ENCODE measurements around the gene AURKAIP1. TPM values are rescaled to one million over a fixed set of nuclear protein-coding genes. Genes with fewer than 3 reads are reported as not detected.

Gene AURKAIP1
- total and polyA plus RNA-seq, 2 of the 13 experiments (the other 11 are each of a cell fraction or from before 2014, with no cell fraction given), result 69.5 to 175 TPM

GRCh38 chr1:1334835-1335234 lies 40.2 kb downstream of the AURKAIP1 start (continued):
- TF ChIP-seq, protein P1, sequence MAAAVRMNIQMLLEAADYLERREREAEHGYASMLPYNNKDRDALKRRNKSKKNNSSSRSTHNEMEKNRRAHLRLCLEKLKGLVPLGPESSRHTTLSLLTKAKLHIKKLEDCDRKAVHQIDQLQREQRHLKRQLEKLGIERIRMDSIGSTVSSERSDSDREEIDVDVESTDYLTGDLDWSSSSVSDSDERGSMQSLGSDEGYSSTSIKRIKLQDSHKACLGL (CRISPR knock-in tag; IDR thresholded peaks at IDR 0.05), result peak; percentile 87
- no peak for TF ChIP-seq STAG1 (CRISPR knock-in tag; IDR thresholded peaks at IDR 0.05)
- TF ChIP-seq ZNF33B (CRISPR knock-in tag; IDR thresholded peaks at IDR 0.05), result no peak
- TF ChIP-seq ZNF564 (CRISPR knock-in tag; IDR thresholded peaks at IDR 0.05), result 0 out of 2 replicates have a peak, but pooled peaks have one; percentile 69
- 0 out of 2 replicates have a peak, but pooled peaks have one; percentile 23 for TF ChIP-seq TFE3 (CRISPR knock-in tag; IDR thresholded peaks at IDR 0.05)
- TF ChIP-seq NFIC (IDR thresholded peaks at IDR 0.05; ENCODE audit: low read length), result no peak
- no peak for TF ChIP-seq POLR2AphosphoS5 (IDR thresholded peaks at IDR 0.05; ENCODE audit: low read depth, low read length)
- TF ChIP-seq NCOR1 (IDR thresholded peaks at IDR 0.05; ENCODE audit: borderline replicate concordance, low read length), result no peak
- no peak for TF ChIP-seq NR2F2 (IDR thresholded peaks at IDR 0.05; ENCODE audit: borderline replicate concordance, low read depth)
- TF ChIP-seq NFE2L2 (IDR thresholded peaks at IDR 0.05; ENCODE audit: low read length), result no peak
- no peak for TF ChIP-seq ZNF740 (CRISPR knock-in tag; IDR thresholded peaks at IDR 0.05)
- peak; percentile 83 for TF ChIP-seq ZNF607 (CRISPR knock-in tag; IDR thresholded peaks at IDR 0.05; ENCODE audit: borderline replicate concordance)
- TF ChIP-seq NFRKB (IDR thresholded peaks at IDR 0.05), result no peak
- TF ChIP-seq KLF15 (CRISPR knock-in tag; IDR thresholded peaks at IDR 0.05; ENCODE audit: borderline replicate concordance), result 0 out of 2 replicates have a peak, but pooled peaks have one; percentile 34
- TF ChIP-seq LCORL (IDR thresholded peaks at IDR 0.05), result no peak
- TF ChIP-seq LCORL (CRISPR knock-in tag; IDR thresholded peaks at IDR 0.05), result no peak
- TF ChIP-seq GATAD1 (CRISPR knock-in tag; IDR thresholded peaks at IDR 0.05), result no peak
- TF ChIP-seq HMGA1 (CRISPR knock-in tag; conservative IDR thresholded peaks at IDR 0.05), result no peak
- TF ChIP-seq SRSF1 (optimal IDR thresholded peaks at IDR 0.05; ENCODE audit: low read depth, low read length), result no peak
- TF ChIP-seq HMGXB3 (CRISPR knock-in tag; IDR thresholded peaks at IDR 0.05; ENCODE audit: borderline replicate concordance), result no peak
- TF ChIP-seq ZNF773 (CRISPR knock-in tag; IDR thresholded peaks at IDR 0.05; ENCODE audit: borderline replicate concordance), result peak; percentile 70; the same call in 1 of the 2 replicates
- TF ChIP-seq, protein P2, sequence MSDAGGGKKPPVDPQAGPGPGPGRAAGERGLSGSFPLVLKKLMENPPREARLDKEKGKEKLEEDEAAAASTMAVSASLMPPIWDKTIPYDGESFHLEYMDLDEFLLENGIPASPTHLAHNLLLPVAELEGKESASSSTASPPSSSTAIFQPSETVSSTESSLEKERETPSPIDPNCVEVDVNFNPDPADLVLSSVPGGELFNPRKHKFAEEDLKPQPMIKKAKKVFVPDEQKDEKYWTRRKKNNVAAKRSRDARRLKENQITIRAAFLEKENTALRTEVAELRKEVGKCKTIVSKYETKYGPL (CRISPR knock-in tag; IDR thresholded peaks at IDR 0.05), result no peak
- peak; percentile 81; the same call in 1 of the 2 replicates for TF ChIP-seq ZSCAN21 (CRISPR knock-in tag; IDR thresholded peaks at IDR 0.05; ENCODE audit: borderline replicate concordance)
